Peyer's patch (tissue), 4 donors: ENCODE data around the gene NAA25.

ENCODE experiments used
- POLR2A ChIP-seq, 2 donors: fragments of 450-650 bp; IDR thresholded peaks; one replicate each; pipeline ENCODE4 v1.5.1; 2017; ENCODE audit warnings: antibody characterized with exemption in 2 of 2, mild to moderate bottlenecking in 2 of 2, moderate library complexity in 2 of 2
- TF ChIP-seq, protein P1 (sequence below), 6 experiments: fragments of 450-650 bp in 4 of 6; fragments of 200-600 bp in 2 of 6; sonication (generic) in 1 of 6; IDR thresholded peaks; one replicate each; pipeline ENCODE4 v1.5.1; 2017 to 2019; ENCODE audit warnings: antibody characterized with exemption in 6 of 6, mild to moderate bottlenecking in 3 of 6, moderate library complexity in 1 of 6

DNA sequence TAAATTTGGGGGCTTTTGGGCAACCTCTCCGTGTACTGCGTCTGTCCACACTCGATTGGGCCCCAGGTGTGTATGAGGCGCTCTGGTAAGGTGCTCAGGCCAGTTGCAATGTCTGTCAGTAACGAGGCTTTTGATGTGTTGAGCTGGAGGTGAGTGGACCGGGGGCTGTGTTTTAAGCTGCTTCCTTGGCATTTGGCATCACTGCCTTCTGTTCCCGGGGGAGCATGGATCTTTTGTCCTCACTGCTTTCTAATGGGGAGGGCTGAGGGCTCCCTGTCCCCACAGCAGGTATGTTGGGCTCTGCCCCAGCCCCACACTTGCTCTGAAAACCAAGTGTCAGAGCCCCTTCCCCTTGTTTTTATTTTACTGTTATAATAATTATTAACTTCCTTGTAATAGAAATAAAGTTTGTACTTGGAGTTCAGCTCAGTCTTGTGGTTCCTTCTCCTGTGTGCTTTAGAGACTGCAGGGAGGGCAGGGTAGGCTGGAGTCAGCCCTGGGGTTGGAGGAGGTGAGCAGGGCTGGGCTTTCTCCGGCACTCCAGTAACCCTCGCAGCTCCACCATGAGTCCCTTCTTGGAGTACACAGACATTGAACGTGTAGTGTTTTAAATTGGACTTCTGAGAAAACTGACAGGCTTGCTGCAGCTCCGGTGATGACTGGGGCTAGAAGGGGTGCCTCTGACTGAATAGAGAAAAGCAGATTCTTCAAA lies 44.8 kb upstream of the NAA25 start:
- TF ChIP-seq, protein P1, sequence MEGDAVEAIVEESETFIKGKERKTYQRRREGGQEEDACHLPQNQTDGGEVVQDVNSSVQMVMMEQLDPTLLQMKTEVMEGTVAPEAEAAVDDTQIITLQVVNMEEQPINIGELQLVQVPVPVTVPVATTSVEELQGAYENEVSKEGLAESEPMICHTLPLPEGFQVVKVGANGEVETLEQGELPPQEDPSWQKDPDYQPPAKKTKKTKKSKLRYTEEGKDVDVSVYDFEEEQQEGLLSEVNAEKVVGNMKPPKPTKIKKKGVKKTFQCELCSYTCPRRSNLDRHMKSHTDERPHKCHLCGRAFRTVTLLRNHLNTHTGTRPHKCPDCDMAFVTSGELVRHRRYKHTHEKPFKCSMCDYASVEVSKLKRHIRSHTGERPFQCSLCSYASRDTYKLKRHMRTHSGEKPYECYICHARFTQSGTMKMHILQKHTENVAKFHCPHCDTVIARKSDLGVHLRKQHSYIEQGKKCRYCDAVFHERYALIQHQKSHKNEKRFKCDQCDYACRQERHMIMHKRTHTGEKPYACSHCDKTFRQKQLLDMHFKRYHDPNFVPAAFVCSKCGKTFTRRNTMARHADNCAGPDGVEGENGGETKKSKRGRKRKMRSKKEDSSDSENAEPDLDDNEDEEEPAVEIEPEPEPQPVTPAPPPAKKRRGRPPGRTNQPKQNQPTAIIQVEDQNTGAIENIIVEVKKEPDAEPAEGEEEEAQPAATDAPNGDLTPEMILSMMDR (IDR thresholded peaks at IDR 0.05), result no peak
- no peak for TF ChIP-seq POLR2A (IDR thresholded peaks at IDR 0.05)
